Measurements from ENCODE around the gene NCBP1.
"Not testable (repeated sequence)": the region's sequence is repeated elsewhere in the genome, so short reads cannot be mapped to it uniquely, and the experiment has no call there.

NCBP1 gene, protein sequence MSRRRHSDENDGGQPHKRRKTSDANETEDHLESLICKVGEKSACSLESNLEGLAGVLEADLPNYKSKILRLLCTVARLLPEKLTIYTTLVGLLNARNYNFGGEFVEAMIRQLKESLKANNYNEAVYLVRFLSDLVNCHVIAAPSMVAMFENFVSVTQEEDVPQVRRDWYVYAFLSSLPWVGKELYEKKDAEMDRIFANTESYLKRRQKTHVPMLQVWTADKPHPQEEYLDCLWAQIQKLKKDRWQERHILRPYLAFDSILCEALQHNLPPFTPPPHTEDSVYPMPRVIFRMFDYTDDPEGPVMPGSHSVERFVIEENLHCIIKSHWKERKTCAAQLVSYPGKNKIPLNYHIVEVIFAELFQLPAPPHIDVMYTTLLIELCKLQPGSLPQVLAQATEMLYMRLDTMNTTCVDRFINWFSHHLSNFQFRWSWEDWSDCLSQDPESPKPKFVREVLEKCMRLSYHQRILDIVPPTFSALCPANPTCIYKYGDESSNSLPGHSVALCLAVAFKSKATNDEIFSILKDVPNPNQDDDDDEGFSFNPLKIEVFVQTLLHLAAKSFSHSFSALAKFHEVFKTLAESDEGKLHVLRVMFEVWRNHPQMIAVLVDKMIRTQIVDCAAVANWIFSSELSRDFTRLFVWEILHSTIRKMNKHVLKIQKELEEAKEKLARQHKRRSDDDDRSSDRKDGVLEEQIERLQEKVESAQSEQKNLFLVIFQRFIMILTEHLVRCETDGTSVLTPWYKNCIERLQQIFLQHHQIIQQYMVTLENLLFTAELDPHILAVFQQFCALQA

GRCh38 chr9:97632985-97633858, at the start of gene NCBP1, which contains the start of gene TSTD2:
Gene NCBP1 (plus strand): TSS chr9:97633821. CDS start chr9:97633882, 61 bp downstream.
Gene TSTD2 (minus strand): TSS chr9:97633368. CDS start chr9:97627562, 5,806 bp downstream.
- peak; percentile 98 for DNase-seq

GRCh38 chr9:97584778-97585177, 48.8 kb upstream of the NCBP1 start:
- not testable (repeated sequence) for DNase-seq

DNA sequence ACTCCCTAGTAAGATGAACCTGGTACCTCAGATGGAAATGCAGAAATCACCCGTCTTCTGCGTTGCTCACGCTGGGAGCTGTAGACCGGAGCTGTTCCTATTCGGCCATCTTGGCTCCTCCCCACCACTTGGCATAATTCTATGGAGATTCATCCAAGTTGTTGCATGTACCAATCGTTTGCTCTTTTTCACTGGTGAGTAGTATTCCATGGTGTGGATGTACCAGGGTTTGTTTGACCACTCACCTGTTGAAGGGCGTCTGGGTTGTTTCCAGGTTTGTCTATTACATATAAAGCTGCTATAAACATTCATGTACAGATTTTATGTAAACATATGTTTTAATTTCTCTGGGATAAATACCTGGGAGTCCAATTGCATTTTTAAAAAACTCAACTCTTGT, 46.7 kb upstream of the NCBP1 start:
- not testable (repeated sequence) for DNase-seq

DNA sequence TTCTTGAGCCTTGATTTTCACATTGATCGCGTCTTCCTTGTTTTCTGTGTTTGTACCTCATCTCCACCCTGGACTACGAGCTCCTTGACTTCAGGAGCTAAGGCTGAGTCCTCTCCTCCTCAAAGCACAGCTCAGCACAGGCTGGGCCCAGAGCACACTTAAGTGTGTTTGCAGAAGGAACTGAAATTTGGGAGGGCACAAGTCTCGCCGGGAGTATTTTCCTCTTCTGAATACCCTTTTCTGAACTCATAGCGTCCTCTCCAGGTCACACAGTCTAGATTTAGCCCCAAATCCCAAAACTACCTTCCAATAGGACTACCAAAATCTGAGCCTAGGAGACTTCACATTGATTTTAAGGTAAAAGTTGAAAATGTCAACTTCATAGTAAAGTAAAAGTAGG, 42.1 kb upstream of the NCBP1 start:
- DNase-seq = no peak

GRCh38 chr9:97592126-97592525, 41.5 kb upstream of the NCBP1 start:
- DNase-seq = no peak

GRCh38 chr9:97593960-97594359, 39.7 kb upstream of the NCBP1 start:
- no peak for DNase-seq

DNA sequence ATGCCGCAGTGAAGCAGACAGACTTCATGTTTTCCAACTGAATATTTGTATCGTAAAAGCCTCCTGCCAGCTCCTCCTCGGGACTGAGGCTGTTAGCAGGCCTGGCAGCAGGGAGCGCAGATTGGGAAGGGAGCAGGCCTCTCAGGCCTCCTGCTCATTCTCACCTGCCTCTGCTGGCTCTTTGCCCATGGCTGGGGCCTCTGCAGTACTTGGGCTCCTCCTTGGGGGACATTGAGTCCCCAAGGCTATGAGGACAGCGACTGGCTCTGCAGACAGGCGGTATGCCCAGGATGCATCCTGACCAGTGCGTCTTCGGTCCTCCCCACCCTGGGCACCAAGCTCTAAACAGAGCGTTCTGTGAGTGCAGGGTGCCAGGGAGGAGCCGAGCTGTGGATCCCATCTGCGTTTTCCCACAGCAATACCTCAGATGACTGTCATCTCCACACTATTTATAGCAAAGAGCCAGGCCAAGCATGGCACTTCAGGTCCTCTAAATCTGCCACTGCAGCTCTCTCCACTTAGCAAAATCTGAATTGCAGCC, 39.2 kb upstream of the NCBP1 start:
- DNase-seq = no peak

DNA sequence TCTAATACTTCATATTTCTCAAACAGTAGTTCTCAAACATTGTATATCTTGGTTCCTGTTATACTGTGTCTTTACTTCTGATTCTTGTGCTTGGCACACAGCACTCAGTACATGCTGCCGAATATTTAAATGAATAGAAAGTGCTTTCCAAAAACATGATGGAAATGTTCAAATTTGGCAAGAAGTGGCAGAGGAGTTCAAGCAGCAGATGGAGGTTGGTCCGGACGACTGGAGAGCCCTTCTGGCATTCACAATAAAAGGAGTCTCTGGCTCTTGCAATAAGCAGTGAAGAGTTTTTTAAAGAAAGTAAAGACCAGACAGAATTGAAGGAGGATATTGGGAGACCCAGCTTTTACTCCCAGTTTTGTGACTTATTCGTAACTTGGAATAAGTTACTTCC, 36.7 kb upstream of the NCBP1 start:
- no peak for DNase-seq

- peak; percentile 75 for DNase-seq
Observed at GRCh38 chr9:97598461-97599288, 34.9 kb upstream of the NCBP1 start.

DNA sequence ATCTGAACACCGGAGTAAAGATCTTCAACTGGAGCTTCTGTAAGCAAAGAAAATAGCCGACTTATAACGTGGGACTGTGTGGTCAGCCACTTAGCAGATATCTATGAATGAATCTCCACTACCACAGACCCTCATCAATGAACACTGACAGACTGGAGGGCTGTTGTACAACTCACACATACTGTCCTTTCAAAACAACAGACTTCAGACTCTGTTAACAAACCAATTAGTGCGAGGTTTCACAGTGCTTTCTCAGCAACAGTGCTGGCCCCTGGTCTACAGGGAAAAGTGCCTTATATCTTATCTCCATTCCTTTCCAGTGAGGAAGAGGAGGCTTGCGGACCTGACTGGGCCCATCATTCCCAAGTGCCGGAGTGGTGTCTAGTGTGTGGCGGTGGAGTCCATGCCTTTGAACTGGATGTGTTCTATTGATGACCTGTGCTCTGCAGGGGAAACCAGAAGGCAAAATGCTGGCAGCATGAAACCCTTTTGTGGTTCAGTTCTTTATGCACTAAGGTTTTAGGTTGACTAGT, 34.2 kb upstream of the NCBP1 start:
- DNase-seq = no peak

GRCh38 chr9:97600531-97601227, 32.9 kb upstream of the NCBP1 start:
- no peak for DNase-seq

GRCh38 chr9:97601228-97601898, 32.3 kb upstream of the NCBP1 start:
- no peak for DNase-seq

DNA sequence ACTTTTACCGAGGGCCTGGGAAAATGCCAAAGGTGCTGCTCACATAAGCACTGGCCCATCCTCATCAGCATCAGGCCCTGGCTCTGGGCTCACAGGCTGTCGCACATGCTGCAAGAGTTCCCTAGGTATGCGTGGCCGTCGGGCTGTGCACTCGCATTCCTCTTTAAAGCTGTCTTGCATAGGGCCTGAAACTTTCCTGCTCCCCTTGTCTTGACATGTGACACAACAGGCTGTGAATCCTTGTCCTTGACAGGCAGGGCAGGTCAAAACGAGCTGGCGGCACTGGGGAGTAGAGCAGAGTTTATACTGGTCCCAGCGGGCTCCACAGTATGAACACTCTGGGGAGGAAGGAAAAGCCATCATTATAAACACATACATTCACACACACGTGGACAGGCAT, 31.2 kb upstream of the NCBP1 start:
- DNase-seq = no peak

- no peak for DNase-seq
Observed at GRCh38 chr9:97604901-97605645, 28.5 kb upstream of the NCBP1 start.

DNA sequence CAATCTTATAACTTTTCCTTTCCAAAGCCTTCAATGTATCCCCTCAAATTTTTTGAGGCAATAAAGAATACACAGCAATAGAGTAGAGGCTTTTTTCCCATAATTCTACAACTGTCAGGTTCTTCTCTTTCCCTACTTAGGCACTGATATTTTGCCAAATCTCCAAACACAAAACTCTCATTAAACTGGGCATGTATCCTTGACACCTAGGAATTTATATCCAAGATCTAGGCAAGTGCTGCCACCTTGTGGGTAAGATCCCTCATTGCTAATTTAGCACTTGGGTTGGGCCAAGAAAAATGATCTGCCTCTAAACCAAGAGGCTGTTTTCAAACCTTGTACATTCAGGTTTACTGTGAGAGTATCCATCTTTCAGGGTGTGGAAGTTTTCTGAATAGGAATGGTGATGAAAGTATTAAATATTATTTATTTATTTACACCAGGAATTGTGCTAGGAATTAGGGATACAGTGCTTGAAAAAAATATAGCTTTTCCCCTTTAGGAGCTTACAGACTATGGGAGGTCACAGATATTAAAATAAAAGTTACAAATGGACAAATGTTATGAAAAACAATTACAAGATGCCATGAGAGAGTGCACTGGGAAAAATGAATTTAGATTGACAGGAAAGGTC, 18.1 kb upstream of the NCBP1 start:
- DNase-seq = peak; percentile 61

DNA sequence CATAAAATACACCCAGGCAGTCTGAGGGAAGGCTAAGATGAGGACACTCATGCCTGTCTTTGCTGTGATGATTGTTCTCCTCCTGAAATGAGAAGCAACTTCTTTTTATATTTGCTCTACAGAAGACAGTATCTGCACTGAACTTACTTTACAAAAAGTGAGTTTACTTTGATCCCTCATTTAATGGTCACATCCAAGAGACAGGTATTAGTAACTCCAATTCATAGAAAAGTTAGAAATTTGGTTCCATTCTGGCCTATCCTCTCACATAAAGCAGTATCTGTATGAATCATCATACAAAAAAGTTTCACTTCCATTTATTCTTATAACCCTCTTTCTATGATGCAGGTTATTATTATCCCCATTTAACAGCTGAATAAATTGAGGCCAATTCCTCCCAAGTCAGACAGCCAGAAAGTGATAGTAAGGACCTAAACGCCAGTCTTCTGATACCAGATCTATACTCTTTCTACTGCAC, 15.6 kb upstream of the NCBP1 start:
- DNase-seq = no peak

DNA sequence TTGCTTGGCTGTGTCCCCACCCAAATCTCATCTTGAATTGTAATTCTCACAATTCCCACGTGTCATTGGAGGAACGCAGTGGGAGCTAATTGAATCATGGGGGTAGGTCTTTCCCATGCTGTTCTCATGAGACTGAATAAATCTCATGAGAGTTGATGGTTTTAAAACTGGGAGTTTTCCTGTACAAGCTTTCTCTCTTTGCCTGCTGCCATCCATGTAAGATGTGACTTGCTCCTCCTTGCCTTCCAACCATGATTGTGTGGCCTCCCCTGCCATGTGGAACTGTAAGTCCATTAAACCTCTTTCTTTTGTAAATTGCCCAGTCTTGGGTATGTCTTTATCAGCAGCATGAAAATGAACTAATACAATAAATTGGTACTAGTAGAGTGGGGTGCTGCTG, 13.6 kb upstream of the NCBP1 start:
- DNase-seq = not testable (repeated sequence)

- DNase-seq = not testable (repeated sequence)
Observed at GRCh38 chr9:97622483-97622882, 11.1 kb upstream of the NCBP1 start.

DNA sequence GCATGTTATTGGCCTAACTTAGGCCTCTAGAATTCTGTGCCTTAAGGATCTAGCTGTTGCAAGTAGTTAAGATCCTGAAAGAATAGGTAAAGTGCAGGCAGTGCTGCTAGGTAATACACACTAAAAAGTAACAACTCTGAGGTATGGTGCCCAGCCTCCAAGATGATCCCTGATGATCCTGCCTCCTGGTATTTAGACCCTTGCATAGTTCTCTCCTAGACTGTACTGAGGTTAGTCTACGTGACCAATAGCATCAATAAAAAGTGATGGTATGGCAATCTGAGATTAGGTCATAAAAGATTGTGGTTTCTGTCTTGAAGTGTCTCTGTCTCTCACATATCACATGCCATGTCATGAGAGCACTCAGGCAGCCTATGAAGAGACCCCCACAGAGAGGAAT, 9.7 kb upstream of the NCBP1 start:
- DNase-seq = no peak

Measured in femur (tissue), 1 donor.